Naive thymus-derived CD4-positive, alpha-beta T cell (primary cell): ENCODE measurements around the gene KRT26. TPM values are rescaled to one million over a fixed set of nuclear protein-coding genes. Genes with fewer than 3 reads are reported as not detected.
"Not testable (repeated sequence)": the region's sequence is repeated elsewhere in the genome, so short reads cannot be mapped to it uniquely, and the experiment has no call there.

Experiments used
- ATAC-seq: fragments of 150-1000 bp; cut with Tn5 transposase; 2 replicates; pipeline ENCODE4 v1.10.0; 2021; ENCODE audit warnings: mild to moderate bottlenecking, moderate library complexity
- CTCF ChIA-PET: fragments of 350-600 bp; sonication (Branson Sonifier 250); formaldehyde crosslinking; loops from one replicate; lab custom pipeline; 2021; ENCODE audit warnings: antibody characterized with exemption; lab: Charles Lee
- POLR2A ChIA-PET: fragments of 350-600 bp; sonication (Branson Sonifier 250); formaldehyde crosslinking; loops from one replicate; lab custom pipeline; 2021; ENCODE audit warnings: antibody characterized with exemption, inconsistent platforms; lab: Charles Lee
- DNase-seq, 9 donors: peaks; one replicate each; pipeline versions ENCODE4 v3.0.0 to v3.0.0-alpha.2; 2020 to 2022; ENCODE audit warnings: mixed read lengths in 1 of 9
- H3K27ac ChIP-seq: one replicate; pipeline ENCODE4 v1.7.0; 2013; ENCODE audit warnings: mild to moderate bottlenecking, low read depth, low read length, moderate library complexity
- H3K27me3 ChIP-seq, 2 donors: one replicate each; pipeline ENCODE4 v1.7.0; 2013; ENCODE audit warnings: low read length in 2 of 2, mild to moderate bottlenecking in 2 of 2, moderate library complexity in 2 of 2; ENCODE audit not compliant: control insufficient read depth in 2 of 2, insufficient read depth in 2 of 2
- H3K36me3 ChIP-seq, 3 experiments: 1 replicate in 2 of 3; 2 replicates in 1 of 3; pipeline ENCODE4 v1.7.0; 2013; ENCODE audit warnings: low read length in 3 of 3, mild to moderate bottlenecking in 3 of 3, moderate library complexity in 1 of 3; ENCODE audit not compliant: insufficient read depth in 3 of 3, control insufficient read depth in 2 of 3
- H3K4me1 ChIP-seq, 2 donors: one replicate each; pipeline ENCODE4 v1.7.0; 2013; ENCODE audit warnings: low read length in 2 of 2, mild to moderate bottlenecking in 2 of 2, moderate library complexity in 1 of 2; ENCODE audit not compliant: control insufficient read depth in 2 of 2, insufficient read depth in 2 of 2
- H3K4me3 ChIP-seq: 2 replicates; pipeline ENCODE4 v1.7.0; 2013; ENCODE audit warnings: mild to moderate bottlenecking, low read length
- H3K9me3 ChIP-seq, 3 experiments: 1 replicate in 2 of 3; 2 replicates in 1 of 3; pipeline ENCODE4 v1.7.0; 2013; ENCODE audit warnings: low read length in 3 of 3; ENCODE audit not compliant: control insufficient read depth in 2 of 3
- H3K27ac Mint-ChIP-seq, 9 donors: one replicate each; pipeline ENCODE4 v1.8.0; 2020 to 2022; ENCODE audit warnings: mixed read lengths in 9 of 9, mild to moderate bottlenecking in 8 of 9, moderate library complexity in 5 of 9, inconsistent platforms in 2 of 9
- H3K27me3 Mint-ChIP-seq, 5 donors: one replicate each; pipeline ENCODE4 v1.8.0; 2021 to 2022; ENCODE audit warnings: mixed read lengths in 5 of 5, mild to moderate bottlenecking in 1 of 5
- H3K36me3 Mint-ChIP-seq, 5 donors: one replicate each; pipeline ENCODE4 v1.8.0; 2020 to 2022; ENCODE audit warnings: mixed read lengths in 5 of 5, mild to moderate bottlenecking in 3 of 5, inconsistent platforms in 1 of 5
- H3K4me1 Mint-ChIP-seq, 7 donors: one replicate each; pipeline ENCODE4 v1.8.0; 2020 to 2022; ENCODE audit warnings: mixed read lengths in 7 of 7, mild to moderate bottlenecking in 3 of 7, inconsistent platforms in 1 of 7
- H3K4me3 Mint-ChIP-seq, 10 donors: one replicate each; pipeline ENCODE4 v1.8.0; 2020 to 2022; ENCODE audit warnings: mild to moderate bottlenecking in 10 of 10, mixed read lengths in 10 of 10, moderate library complexity in 6 of 10, inconsistent platforms in 2 of 10
- H3K9me3 Mint-ChIP-seq, 11 donors: one replicate each; pipeline ENCODE4 v1.8.0; 2020 to 2022; ENCODE audit warnings: mixed read lengths in 11 of 11, mild to moderate bottlenecking in 4 of 11, inconsistent platforms in 1 of 11, moderate library complexity in 1 of 11
- intact Hi-C, 2 donors: fragments of 100-400 bp; cut with micrococcal nuclease; formaldehyde crosslinking; loops; one replicate each; pipeline ENCODE4 v1.15.1; 2023
- polyA plus RNA-seq, 2 donors: library from polyadenylated mRNA; unstranded; fragments of 300-500 nt; fragmentation: Illumina TruSeq; gene quantifications; one replicate each; pipeline ENCODE4 v1.2.3, GENCODE V29; 2021
- total RNA-seq, 6 experiments: library from RNA in 5 of 6; stranded (reverse) in 5 of 6; gene quantifications; 1 replicate in 5 of 6; 2 replicates in 1 of 6; pipeline ENCODE4 v1.2.3 and lab custom pipeline; 2021 to 2026

Gene KRT26
- total and polyA plus RNA-seq, 7 experiments from 2014 or later = not detected

DNA sequence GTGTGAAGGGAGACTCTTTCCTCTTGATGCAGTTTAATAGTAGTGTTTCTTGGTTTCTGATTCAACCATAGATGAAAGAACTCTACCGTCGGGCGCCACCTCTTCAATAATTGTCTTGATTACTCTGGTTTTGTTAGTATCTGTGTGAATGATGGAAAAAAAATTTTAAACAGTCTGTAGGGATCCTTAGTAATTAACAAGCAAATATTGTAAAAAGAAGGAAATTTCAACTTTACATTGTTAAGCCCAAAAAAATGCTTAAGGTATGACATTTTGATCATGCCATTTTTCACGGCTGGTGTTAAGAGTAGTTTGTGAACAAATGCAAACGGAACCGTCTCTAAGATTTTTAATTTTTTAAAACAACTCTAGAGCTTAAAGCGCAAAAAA, 46.3 kb upstream of the KRT26 start:
- H3K4me3 ChIP-seq = peak overlapping the region; percentile 70
- H3K27me3 ChIP-seq = no peaks in the 10 kb centered on the region
- no peaks in the 10 kb centered on the region for H3K9me3 ChIP-seq
- DNase-seq (peak in 1 of 9 donors; percentile 13), ATAC-seq (no peak)
- ChIA-PET POLR2A (interaction anchor here (0.6 to 2.2 kb wide), 18 partner anchors 13 to 1178 kb away, joined by 3 to 41 read pairs (median 3); partner anchors contain the start of genes EIF1 and KRTAP16-1), CTCF (interaction anchor here (0.6 to 1.5 kb wide), 3 partner anchors 831 to 848 kb away, joined by 3 to 8 read pairs (median 4); no protein-coding TSS in a partner anchor)
- peak overlapping the region; percentile 84 to 98 (median 94) for H3K4me3 Mint-ChIP-seq
- peaks cover 0 to 6% (median 4%) of the 10 kb centered on the region in 3 experiments for H3K36me3 ChIP-seq
- H3K36me3 Mint-ChIP-seq = peaks cover 7 to 38% (median 32%) of the 10 kb centered on the region in 5 donors
- peaks cover 9 to 13% of the 10 kb centered on the region in 2 donors for H3K4me1 ChIP-seq
- intact Hi-C loops = loop anchor here (1.0 to 10.0 kb wide), 5 partner anchors 170 to 870 kb away; partner anchors contain the start of genes EIF1 (in 1 of the 2) and SMARCE1 (in 1 of the 2)
- peak overlapping the region; percentile 76 for H3K27ac ChIP-seq
- H3K4me1 Mint-ChIP-seq = peaks cover 10 to 38% (median 31%) of the 10 kb centered on the region in 7 donors
- H3K9me3 Mint-ChIP-seq = peaks cover 0 to 16% (median 5%) of the 10 kb centered on the region in 11 donors
- peaks cover 7 to 23% (median 20%) of the 10 kb centered on the region in 5 donors for H3K27me3 Mint-ChIP-seq
- H3K27ac Mint-ChIP-seq = peak overlapping the region; percentile 93 to 99 (median 96)

- Mint-ChIP-seq H3K4me3 (peak overlapping the region; percentile 38 to 98 (median 73)), H3K36me3 (peaks cover 7 to 33% (median 25%) of the 10 kb centered on the region in 5 donors), H3K27me3 (peaks cover 14 to 31% (median 26%) of the 10 kb centered on the region in 5 donors), H3K27ac (peak overlapping the region in 5 of 9 donors; percentile 18 to 80 (median 34)), H3K9me3 (peaks cover 0 to 16% (median 5%) of the 10 kb centered on the region in 11 donors), H3K4me1 (peaks cover 10 to 38% (median 31%) of the 10 kb centered on the region in 7 donors)
- CTCF ChIA-PET = interaction anchor here (1.1 kb wide), 1 partner anchor 10 kb away, joined by 3 read pairs; no protein-coding TSS in a partner anchor
- DNase-seq = no peak
- Histone ChIP-seq H3K4me3 (no peak overlapping the region), H3K36me3 (peaks cover 0 to 6% (median 4%) of the 10 kb centered on the region in 3 experiments), H3K27me3 (no peaks in the 10 kb centered on the region), H3K27ac (no peak overlapping the region), H3K9me3 (no peaks in the 10 kb centered on the region), H3K4me1 (peaks cover 9 to 13% of the 10 kb centered on the region in 2 donors)
- POLR2A ChIA-PET = interaction anchor here (1.3 kb wide), 1 partner anchor 872 kb away, joined by 9 read pairs; the partner anchor contains the start of gene EIF1
- no peak for ATAC-seq
- intact Hi-C loops = loop anchor here in 1 of 2 donors (5.0 to 10.0 kb wide), 2 partner anchors 172 to 850 kb away; partner anchors contain the start of gene SMARCE1
Observed at GRCh38 chr17:40817103-40817682, 45.2 kb upstream of the KRT26 start.

DNA sequence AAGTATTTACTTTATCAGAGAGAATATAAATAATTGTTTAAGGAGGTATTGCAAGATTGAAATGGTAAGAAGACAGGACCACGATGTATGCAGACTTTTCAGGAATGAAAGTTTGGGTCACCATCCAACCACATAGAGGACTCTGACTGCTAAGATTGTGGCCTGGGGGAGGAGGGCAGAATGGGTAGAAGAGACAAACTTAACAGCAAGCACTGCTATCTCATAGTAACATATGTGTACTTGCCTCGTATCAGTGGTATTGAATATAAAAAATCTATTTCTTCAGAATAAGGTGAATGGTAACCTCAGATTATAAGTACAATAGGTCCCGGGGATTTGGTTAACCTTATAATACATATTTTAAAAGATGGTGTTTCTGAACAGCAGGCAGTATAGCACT, 44.6 kb upstream of the KRT26 start:
- H3K4me3 Mint-ChIP-seq = peak overlapping the region in 5 of 10 donors; percentile 19 to 98 (median 91)
- peaks cover 20 to 38% (median 31%) of the 10 kb centered on the region in 5 donors for H3K27me3 Mint-ChIP-seq
- DNase-seq = no peak
- H3K4me1 ChIP-seq = peaks cover 9 to 13% of the 10 kb centered on the region in 2 donors
- H3K27ac Mint-ChIP-seq = peak overlapping the region in 3 of 9 donors; percentile 18 to 38 (median 25)
- H3K9me3 Mint-ChIP-seq = peaks cover 0 to 16% (median 5%) of the 10 kb centered on the region in 11 donors
- H3K27me3 ChIP-seq = peaks cover 0 to 2% of the 10 kb centered on the region in 2 donors
- no peak overlapping the region for H3K4me3 ChIP-seq
- H3K9me3 ChIP-seq = no peaks in the 10 kb centered on the region
- CTCF ChIA-PET = interaction anchor here (1.3 to 1.6 kb wide), 2 partner anchors 10 to 12 kb away, joined by 3 to 4 read pairs; no protein-coding TSS in a partner anchor
- peaks cover 10 to 38% (median 31%) of the 10 kb centered on the region in 7 donors for H3K4me1 Mint-ChIP-seq
- POLR2A ChIA-PET = interaction anchor here (0.9 to 1.3 kb wide), 2 partner anchors 355 to 872 kb away, joined by 3 to 9 read pairs; partner anchors contain the start of gene EIF1
- H3K27ac ChIP-seq = no peak overlapping the region
- ATAC-seq = no peak
- peaks cover 7 to 30% (median 21%) of the 10 kb centered on the region in 5 donors for H3K36me3 Mint-ChIP-seq
- H3K36me3 ChIP-seq = peaks cover 0 to 6% (median 4%) of the 10 kb centered on the region in 3 experiments
- intact Hi-C loops = loop anchor here in 1 of 2 donors (5.0 to 10.0 kb wide), 2 partner anchors 172 to 851 kb away; partner anchors contain the start of gene SMARCE1

DNA sequence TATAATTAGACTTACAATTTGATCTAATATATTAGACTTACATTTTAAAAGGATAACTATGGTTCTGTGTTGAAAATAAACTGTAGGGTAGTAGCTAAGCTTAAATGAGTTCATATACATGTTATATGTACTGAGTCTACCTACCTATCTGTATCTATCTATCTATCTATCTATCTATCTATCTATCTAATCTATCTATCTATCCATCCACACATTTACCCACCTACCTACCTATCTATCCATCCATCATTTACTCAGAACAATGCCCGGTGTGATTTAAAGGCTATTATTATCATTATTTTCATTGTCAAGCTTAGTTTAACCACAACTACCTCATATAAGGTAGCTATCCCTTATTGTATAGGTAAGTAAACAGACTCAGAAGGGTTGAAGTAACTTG, 43.4 kb upstream of the KRT26 start:
- intact Hi-C loops = loop anchor here in 1 of 2 donors (5.0 to 10.0 kb wide), 2 partner anchors 171 to 852 kb away; partner anchors contain the start of gene SMARCE1
- no peak overlapping the region for H3K27ac Mint-ChIP-seq
- DNase-seq (no peak), ATAC-seq (no peak)
- Histone ChIP-seq H3K4me3 (no peak overlapping the region), H3K27me3 (peaks cover 0 to 11% of the 10 kb centered on the region in 2 donors), H3K27ac (no peak overlapping the region), H3K9me3 (no peaks in the 10 kb centered on the region), H3K36me3 (peaks cover 0 to 6% (median 4%) of the 10 kb centered on the region in 3 experiments), H3K4me1 (peaks cover 9 to 13% of the 10 kb centered on the region in 2 donors)
- H3K4me3 Mint-ChIP-seq = no peak overlapping the region
- H3K36me3 Mint-ChIP-seq = peaks cover 7 to 30% (median 21%) of the 10 kb centered on the region in 5 donors
- H3K27me3 Mint-ChIP-seq = peaks cover 31 to 47% (median 40%) of the 10 kb centered on the region in 5 donors
- H3K4me1 Mint-ChIP-seq = peaks cover 10 to 36% (median 27%) of the 10 kb centered on the region in 7 donors
- ChIA-PET POLR2A (interaction anchor here (0.9 to 1.4 kb wide), 3 partner anchors 357 to 876 kb away, joined by 3 to 4 read pairs (median 4); partner anchors contain the start of gene EIF1), CTCF (interaction anchor here (0.7 to 1.6 kb wide), 5 partner anchors 9 to 848 kb away, joined by 3 to 5 read pairs (median 4); no protein-coding TSS in a partner anchor)
- H3K9me3 Mint-ChIP-seq = peaks cover 0 to 16% (median 5%) of the 10 kb centered on the region in 11 donors

DNA sequence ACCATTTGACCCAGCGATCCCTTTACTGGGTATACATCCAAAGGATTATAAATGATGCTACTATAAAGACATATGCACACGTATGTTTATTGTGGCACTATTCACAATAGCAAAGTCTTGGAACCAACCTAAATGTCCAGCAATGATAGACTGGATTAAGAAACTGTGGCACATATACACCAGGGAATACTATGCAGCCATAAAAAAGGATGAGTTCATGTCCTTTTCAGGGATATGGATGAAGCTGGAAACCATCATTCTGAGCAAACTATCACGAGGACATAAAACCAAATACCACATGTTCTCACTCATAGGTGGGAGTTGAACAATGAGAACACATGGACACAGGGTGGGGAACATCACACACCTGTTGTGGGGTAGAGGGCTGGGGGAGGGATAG, 42.7 kb upstream of the KRT26 start:
- H3K27me3 Mint-ChIP-seq = peaks cover 38 to 54% (median 47%) of the 10 kb centered on the region in 5 donors
- H3K36me3 ChIP-seq, H3K9me3 ChIP-seq, H3K27ac ChIP-seq, H3K27ac Mint-ChIP-seq, H3K4me1 ChIP-seq, H3K4me3 ChIP-seq, ATAC-seq, DNase-seq, H3K4me3 Mint-ChIP-seq: not testable (repeated sequence)
- CTCF ChIA-PET = interaction anchor here (0.7 kb wide), 1 partner anchor 848 kb away, joined by 3 read pairs; no protein-coding TSS in a partner anchor
- intact Hi-C loops = loop anchor here in 1 of 2 donors (5.0 to 10.0 kb wide), 2 partner anchors 170 to 853 kb away; partner anchors contain the start of gene SMARCE1
- POLR2A ChIA-PET = interaction anchor here (1.4 kb wide), 1 partner anchor 877 kb away, joined by 4 read pairs; no protein-coding TSS in a partner anchor
- peaks cover 0 to 15% (median 5%) of the 10 kb centered on the region in 11 donors for H3K9me3 Mint-ChIP-seq
- H3K36me3 Mint-ChIP-seq = peaks cover 7 to 30% (median 21%) of the 10 kb centered on the region in 5 donors
- peaks cover 10 to 29% (median 20%) of the 10 kb centered on the region in 7 donors for H3K4me1 Mint-ChIP-seq
- H3K27me3 ChIP-seq = peaks cover 2 to 17% of the 10 kb centered on the region in 2 donors

DNA sequence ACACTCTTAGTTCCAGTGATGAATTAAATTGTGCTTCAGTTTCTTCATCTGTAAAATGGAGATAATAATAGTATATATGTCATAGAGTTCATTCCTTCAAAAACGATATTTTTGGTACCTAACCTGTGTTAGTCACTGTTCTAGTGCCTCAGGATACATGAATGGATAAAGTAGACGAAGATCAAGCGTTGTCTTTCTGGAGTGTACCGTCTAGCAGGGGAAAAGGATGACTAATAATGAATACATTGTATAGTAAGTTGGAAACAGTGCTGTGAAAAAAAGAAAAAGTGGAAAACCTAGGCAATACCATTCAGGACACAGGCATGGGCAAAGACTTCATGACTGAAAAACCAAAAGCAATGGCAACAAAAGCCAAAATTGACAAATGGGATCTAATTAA, 41.8 kb upstream of the KRT26 start:
- intact Hi-C loops = loop anchor here in 1 of 2 donors (10.0 kb wide), 1 partner anchor 169 kb away; the partner anchor contains the start of gene SMARCE1
- H3K27me3 Mint-ChIP-seq = peaks cover 45 to 63% (median 53%) of the 10 kb centered on the region in 5 donors
- Histone ChIP-seq H3K27me3 (peaks cover 4 to 17% of the 10 kb centered on the region in 2 donors), H3K4me3 (no peak overlapping the region), H3K36me3 (peaks cover 0 to 6% (median 4%) of the 10 kb centered on the region in 3 experiments), H3K4me1 (no peaks in the 10 kb centered on the region), H3K27ac (no peak overlapping the region), H3K9me3 (no peaks in the 10 kb centered on the region)
- ATAC-seq (no peak), DNase-seq (no peak)
- no peak overlapping the region for H3K4me3 Mint-ChIP-seq
- H3K27ac Mint-ChIP-seq = no peak overlapping the region
- H3K4me1 Mint-ChIP-seq = peaks cover 10 to 22% (median 14%) of the 10 kb centered on the region in 7 donors
- peaks cover 0 to 15% (median 5%) of the 10 kb centered on the region in 11 donors for H3K9me3 Mint-ChIP-seq
- CTCF ChIA-PET = no interaction called here
- POLR2A ChIA-PET = no interaction called here
- H3K36me3 Mint-ChIP-seq = peaks cover 7 to 30% (median 21%) of the 10 kb centered on the region in 5 donors
